GM18505 (cell line): ENCODE measurements around the gene WDR53.
"Not testable (repeated sequence)": the region's sequence is repeated elsewhere in the genome, so short reads cannot be mapped to it uniquely, and the experiment has no call there.

ENCODE experiments used
- ATAC-seq: cut with Tn5 transposase; IDR thresholded peaks from one replicate; pipeline ENCODE4 v1.9.1; 2021; ENCODE audit not compliant: unreplicated experiment
- POLR2A ChIP-seq: IDR thresholded peaks from 4 replicates; pipeline ENCODE4 v1.6.1; 2011; ENCODE audit warnings: borderline replicate concordance; ENCODE audit not compliant: insufficient read depth, insufficient read length; ENCODE audit errors: extremely low read depth

WDR53 gene

DNA sequence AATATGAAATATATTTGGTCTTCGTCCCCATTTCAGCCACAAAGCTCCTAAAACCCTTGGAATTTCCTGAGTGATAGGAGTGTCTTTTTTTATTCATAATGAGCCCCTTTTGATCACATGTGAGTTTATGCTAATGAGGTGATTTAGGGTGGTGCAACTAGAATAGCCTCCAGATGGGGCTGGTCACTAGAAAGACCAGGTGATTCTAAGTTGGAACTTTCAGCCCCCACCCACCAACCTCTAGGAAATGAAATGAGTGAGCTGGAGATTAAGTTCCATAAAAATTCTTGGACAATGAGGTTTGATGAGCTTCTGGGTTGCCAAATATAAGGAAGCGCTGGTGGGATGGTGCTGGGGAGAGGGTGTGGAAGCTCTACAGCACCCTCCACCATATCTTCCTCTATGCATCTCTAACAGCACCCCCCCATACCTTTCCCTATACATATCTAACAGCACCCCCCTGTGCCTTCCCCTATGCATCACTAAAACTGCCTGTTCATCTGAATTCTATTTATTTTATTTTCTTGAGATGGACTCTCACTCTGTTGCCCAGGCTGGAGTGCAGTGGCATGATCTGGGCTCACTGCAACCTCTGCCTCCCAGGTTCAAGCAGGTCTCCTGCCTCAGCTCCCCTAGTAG, 51.1 kb downstream of the WDR53 start:
- ATAC-seq: no peak
- no peak for TF ChIP-seq POLR2A

DNA sequence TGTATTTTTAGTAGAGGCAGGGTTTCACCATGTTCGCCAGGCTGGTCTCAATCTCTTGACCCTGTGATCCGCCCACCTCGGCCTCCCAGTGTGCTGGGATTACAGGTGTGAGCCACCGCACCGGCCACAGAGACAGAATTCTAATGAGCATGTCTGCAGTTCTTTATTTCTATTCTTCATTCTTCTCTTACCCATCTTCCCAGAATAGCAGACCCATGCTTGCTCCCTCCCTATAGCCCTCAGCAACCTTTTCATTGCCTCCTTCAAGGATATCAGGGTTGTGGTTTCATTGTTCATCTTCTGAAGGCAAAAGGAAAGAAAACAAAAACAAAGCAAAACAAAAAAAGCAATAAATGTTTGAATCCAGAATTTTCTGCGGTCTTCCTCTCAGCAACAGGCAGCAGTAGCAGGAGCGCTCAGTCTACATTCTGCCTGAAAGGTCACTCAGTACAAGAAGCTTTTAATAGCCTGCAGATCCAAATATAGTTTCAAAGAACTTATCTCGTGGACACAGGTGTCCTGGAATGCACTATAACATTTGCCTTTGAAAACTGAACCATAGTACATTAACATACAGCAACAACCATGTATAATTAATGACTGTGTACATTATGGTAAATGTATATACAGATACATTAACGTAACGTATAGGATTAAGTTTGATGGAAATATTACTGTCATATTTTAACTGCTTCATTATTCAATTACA, 53.3 kb downstream of the WDR53 start, which contains the start of gene SMCO1:
SMCO1 (minus strand) TSS at position 434 of the 709 bp plus-strand sequence; CDS start at position 297, 137 bp downstream.
- ATAC-seq: no peak
- TF ChIP-seq POLR2A: no peak

DNA sequence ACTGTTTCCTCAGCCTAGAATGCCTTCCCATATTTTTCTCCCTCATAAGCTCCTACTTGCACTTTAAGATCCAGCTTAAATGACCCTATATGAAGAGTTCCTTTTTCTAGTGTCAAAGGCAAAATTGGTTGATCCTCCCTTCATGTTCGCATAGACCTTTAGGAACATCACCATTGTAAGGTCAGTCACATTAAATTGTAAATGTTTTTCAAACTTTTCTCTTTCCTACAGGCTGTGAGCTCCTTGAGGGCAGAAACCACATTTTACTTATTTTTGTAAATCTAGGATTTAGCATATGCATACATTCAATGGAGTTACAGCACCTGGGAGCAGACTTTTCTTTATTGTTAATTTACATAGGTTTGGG, 54.0 kb downstream of the WDR53 start:
- no peak for TF ChIP-seq POLR2A
- ATAC-seq: no peak

DNA sequence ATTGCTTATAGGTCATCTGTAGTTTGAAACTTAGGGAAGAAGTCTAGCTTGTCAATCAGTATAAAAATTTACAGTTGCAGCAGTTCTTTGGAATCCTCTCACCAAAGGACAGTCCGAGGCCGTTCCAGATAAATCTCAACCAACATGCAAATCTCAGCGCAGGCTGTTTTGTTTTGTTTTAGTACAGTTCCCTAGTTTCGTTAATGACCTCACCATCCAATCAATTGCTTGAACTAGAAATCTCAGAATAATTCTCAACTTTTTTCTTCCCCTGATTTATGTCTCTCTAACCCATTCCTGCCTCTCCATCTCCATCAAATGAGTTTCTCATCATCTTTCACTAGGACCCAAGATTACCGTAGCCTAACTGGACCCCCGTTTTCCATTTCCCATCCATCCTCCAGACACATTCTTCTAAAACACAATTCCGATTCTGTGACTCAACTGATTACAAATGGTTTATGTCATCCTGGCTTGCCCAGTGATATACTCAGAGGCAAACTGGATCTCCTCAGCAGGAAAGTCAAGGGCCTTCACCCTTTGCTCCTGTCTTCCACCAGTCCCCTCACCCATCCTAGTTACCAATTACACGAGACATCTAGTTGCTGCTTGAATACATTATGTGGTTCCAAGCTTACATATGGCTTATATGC, 54.5 kb downstream of the WDR53 start:
- no peak for TF ChIP-seq POLR2A
- no peak for ATAC-seq

DNA sequence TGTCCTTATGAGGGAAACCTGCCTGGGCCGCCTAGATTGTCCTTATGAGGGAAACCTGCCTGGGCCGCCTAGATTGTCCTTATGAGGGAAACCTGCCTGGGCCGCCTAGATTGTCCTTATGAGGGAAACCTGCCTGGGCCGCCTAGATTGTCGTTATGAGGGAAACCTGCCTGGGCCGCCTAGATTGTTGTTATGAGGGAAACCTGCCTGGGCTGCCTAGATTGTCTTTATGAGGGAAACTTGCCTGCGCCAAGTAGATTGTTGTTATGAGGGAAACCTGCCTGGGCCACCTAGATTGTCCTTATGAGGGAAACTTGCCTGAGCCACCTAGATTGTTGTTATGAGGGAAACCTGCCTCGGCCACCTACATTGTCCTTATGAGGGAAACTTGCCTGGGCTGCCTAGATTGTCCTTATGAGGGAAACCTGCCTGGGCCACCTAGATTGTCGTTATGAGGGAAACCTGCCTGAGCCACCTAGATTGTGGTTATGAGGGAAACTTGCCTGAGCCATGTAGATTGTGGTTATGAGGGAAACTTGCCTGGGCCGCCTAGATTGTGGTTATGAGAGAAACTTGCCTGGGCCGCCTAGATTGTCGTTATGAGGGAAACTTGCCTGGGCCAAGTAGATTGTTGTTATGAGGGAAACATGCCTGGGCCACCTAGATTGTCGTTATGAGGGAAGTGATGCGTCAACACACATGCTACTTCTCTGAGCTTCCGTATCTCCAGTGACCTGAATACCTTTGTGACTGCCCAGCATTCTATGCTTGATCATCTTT, 56.5 kb downstream of the WDR53 start:
- ATAC-seq: not testable (repeated sequence)

DNA sequence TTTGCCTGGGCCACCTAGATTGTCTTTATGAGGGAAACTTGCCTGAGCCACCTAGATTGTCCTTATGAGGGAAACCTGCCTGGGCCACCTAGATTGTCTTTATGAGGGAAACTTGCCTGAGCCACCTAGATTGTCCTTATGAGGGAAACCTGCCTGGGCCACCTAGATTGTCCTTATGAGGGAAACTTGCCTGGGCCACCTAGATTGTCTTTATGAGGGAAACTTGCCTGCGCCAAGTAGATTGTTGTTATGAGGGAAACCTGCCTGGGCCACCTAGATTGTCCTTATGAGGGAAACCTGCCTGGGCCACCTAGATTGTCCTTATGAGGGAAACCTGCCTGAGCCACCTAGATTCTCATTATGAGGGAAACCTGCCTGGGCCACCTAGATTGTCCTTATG, 57.2 kb downstream of the WDR53 start:
- not testable (repeated sequence) for ATAC-seq

DNA sequence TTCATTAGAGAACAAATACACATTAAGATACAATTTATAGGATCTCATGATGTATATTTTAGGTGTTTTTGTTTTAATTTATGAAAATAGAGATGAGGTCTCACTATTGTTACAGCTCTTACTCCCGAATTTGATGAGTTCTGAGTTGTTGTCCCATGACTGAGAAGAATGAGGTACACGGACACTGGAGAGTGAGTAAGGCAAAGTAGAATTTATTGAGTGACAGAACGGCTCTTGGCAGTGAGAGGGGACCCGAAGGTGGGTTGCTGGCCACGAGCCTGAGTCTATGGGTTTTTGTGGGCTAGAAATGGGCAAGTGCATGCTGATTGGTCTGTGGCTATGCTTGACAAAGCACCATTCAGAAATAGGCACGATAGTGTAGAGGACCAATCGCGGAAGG, 61.7 kb downstream of the WDR53 start:
- no peak for ATAC-seq
- no peak for TF ChIP-seq POLR2A

DNA sequence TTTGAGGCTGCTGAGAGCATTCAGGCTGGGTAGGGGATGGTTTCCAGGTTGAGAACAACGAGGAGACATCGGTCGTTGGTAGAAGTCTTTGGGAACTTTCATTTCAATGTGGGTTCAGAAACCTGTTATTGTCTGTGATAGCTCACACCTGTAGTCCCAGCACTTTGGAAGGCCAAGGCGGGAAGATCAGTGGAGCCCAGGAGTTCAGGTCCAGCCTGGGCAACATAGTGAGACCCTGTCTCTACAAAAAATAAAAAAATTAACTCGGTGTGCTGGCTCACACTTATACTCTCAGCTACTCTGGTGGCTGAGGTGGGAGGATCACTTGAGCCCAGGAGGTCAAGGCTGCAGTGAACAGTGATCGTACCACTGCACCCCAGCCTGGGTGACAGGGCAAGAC, 63.8 kb downstream of the WDR53 start:
- no peak for ATAC-seq
- no peak for TF ChIP-seq POLR2A
